ENCODE results near the gene RRM1. TPM values are rescaled to one million over a fixed set of nuclear protein-coding genes. Genes with fewer than 3 reads are reported as not detected.

RRM1 gene
- total and polyA plus RNA-seq, 2 experiments from 2014 or later: 41.0 to 44.6 TPM

DNA sequence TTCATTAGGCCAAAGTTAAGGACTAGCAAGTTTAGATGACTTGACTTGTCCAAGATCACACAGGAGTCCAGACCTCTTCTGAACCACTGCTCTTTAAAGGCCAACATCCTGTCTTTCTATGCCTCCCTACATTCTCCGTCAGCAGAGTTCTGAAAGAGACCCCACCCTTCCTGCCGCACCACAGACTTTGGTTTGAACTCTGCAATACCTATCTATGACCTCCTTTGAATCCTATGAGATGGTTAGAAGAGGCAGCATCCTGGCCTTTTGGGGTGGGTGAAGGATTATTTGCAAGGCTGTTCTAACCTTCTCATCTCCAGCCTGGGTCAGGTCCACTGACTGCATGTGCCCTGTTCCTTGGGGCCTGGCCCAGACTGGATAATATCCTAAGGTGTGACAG lies 4.3 kb upstream of the RRM1 start:
- H3K4me3 ChIP-seq: no peak overlapping the region
- H3K27ac ChIP-seq: no peak overlapping the region
- H3K27me3 ChIP-seq: no peaks in the 10 kb centered on the region
- no peak for DNase-seq (ENCODE audit: low read depth in 1 of 2, low spot score in 1 of 2)
- TF ChIP-seq, protein P1, sequence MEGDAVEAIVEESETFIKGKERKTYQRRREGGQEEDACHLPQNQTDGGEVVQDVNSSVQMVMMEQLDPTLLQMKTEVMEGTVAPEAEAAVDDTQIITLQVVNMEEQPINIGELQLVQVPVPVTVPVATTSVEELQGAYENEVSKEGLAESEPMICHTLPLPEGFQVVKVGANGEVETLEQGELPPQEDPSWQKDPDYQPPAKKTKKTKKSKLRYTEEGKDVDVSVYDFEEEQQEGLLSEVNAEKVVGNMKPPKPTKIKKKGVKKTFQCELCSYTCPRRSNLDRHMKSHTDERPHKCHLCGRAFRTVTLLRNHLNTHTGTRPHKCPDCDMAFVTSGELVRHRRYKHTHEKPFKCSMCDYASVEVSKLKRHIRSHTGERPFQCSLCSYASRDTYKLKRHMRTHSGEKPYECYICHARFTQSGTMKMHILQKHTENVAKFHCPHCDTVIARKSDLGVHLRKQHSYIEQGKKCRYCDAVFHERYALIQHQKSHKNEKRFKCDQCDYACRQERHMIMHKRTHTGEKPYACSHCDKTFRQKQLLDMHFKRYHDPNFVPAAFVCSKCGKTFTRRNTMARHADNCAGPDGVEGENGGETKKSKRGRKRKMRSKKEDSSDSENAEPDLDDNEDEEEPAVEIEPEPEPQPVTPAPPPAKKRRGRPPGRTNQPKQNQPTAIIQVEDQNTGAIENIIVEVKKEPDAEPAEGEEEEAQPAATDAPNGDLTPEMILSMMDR (IDR thresholded peaks at IDR 0.05; ENCODE audit: low read depth, low read length): no peak
- H3K4me1 ChIP-seq (ENCODE audit: low read depth): no peaks in the 10 kb centered on the region
- H3K9me3 ChIP-seq (ENCODE audit: low read depth): no peaks in the 10 kb centered on the region
- H3K36me3 ChIP-seq: no peaks in the 10 kb centered on the region

DNA sequence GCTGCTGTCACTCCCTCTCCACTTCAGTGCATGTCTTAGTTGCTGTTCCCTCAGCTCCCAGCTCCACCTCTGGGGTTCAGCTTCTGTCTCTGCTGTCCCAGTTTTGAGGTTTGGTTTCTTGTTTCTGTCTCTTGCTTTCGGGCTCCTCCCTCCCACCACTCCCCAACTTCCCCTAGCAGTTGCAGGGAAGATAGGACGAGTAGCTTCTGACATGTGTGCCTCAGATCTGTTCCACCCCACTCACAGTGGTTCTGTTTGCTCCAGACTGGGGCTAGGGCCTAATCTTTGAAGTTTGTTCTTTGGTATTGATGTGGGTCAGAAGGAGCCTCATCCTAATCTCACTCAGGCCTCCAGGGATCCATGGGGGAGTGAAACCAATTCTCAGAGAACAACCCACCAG lies 2.6 kb upstream of the RRM1 start:
- Histone ChIP-seq H3K27me3 (no peaks in the 10 kb centered on the region), H3K9me3 (ENCODE audit: low read depth) (no peaks in the 10 kb centered on the region), H3K36me3 (no peaks in the 10 kb centered on the region), H3K4me3 (no peak overlapping the region), H3K27ac (no peak overlapping the region), H3K4me1 (ENCODE audit: low read depth) (no peaks in the 10 kb centered on the region)
- no peak for DNase-seq (ENCODE audit: low read depth in 1 of 2, low spot score in 1 of 2)
- TF ChIP-seq, protein P1 (IDR thresholded peaks at IDR 0.05; ENCODE audit: low read depth, low read length): no peak

DNA sequence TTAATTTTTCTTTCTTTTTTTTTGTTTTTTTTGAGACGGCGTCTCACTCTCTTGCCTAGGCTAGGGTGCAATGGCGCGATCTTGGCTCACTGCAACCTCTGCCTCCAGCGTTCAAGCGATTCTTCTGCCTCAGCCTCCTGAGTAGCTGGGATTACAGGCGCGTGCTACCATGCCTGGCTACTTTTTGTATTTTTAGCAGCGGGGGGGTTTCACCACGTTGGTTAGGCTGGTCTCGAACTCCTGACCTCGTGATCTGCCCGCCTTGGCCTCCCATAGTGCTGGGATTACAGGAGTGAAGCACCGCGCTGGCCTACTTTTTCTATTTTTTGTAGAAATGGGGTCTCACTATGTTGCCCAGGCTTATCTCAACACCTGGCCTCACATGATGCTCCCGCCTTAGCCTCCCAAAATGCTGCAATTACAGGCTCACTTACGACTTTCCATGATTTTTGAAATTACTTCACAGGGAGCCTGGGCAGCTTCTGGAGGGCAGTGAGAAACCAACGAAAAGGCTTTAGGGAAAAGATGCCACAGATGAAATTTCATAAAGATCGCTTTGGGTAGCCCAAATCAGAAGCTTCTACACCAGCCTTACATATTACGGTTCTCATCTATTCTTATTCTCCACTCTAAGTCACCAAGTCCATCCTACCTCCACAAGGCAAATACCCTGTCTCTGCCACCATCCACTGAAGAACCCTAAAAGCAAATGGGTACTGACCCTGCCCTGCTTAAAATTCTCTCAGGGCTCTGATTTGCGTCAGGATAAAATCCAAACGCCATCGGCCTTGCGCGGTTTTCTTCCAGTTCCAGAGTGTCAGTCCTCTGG lies 866 bp upstream of the RRM1 start:
- DNase-seq (ENCODE audit: low read depth in 1 of 2, low spot score in 1 of 2): no peak
- TF ChIP-seq, protein P1 (IDR thresholded peaks at IDR 0.05; ENCODE audit: low read depth, low read length): no peak
- no peaks in the 10 kb centered on the region for H3K4me1 ChIP-seq (ENCODE audit: low read depth)
- no peaks in the 10 kb centered on the region for H3K9me3 ChIP-seq (ENCODE audit: low read depth)
- H3K27me3 ChIP-seq: no peaks in the 10 kb centered on the region
- peak overlapping the region; percentile 88 for H3K27ac ChIP-seq
- peak overlapping the region; percentile 51 for H3K4me3 ChIP-seq
- H3K36me3 ChIP-seq: no peaks in the 10 kb centered on the region

DNA sequence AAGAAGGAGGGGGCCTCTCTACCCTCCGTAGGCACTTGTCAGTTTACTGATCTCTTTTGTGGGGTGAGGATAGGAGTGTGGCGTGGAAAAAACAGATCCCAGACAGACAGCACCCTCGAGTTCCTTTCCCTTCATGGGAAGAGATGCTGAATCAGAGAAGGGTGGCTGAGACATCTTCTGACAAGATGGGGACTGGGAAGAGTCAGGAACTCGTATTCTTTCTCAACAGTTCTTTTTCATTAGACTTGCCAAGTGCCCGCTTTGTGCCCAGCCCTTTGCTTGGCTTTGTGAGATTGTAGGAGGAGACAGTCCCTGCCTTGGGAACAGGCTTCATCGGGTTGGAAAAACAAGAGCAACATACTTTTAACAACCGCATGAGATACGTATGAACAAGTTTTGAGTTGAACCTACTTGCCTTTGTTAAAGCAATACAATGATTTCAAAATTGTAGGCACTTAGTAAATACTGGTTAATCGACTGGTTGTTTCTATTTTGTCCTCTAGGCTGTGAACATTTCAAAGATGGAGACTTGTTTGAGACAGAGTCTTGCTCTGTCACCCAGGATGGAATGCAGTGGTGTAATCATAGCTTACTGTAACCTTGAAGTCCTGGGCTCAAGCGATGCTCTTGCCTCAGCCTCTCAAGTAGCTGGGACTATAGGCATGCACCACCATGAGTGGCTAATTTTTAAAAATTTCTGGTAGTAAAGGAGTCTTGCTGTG lies 1.1 kb downstream of the RRM1 start:
- Histone ChIP-seq H3K27ac (no peak overlapping the region), H3K4me1 (ENCODE audit: low read depth) (no peaks in the 10 kb centered on the region), H3K4me3 (peak overlapping the region; percentile 51), H3K36me3 (no peaks in the 10 kb centered on the region), H3K27me3 (no peaks in the 10 kb centered on the region), H3K9me3 (ENCODE audit: low read depth) (no peaks in the 10 kb centered on the region)
- peak in 1 of 2 donors; percentile 63 for DNase-seq (ENCODE audit: low read depth in 1 of 2, low spot score in 1 of 2)
- TF ChIP-seq, protein P1 (IDR thresholded peaks at IDR 0.05; ENCODE audit: low read depth, low read length): no peak

DNA sequence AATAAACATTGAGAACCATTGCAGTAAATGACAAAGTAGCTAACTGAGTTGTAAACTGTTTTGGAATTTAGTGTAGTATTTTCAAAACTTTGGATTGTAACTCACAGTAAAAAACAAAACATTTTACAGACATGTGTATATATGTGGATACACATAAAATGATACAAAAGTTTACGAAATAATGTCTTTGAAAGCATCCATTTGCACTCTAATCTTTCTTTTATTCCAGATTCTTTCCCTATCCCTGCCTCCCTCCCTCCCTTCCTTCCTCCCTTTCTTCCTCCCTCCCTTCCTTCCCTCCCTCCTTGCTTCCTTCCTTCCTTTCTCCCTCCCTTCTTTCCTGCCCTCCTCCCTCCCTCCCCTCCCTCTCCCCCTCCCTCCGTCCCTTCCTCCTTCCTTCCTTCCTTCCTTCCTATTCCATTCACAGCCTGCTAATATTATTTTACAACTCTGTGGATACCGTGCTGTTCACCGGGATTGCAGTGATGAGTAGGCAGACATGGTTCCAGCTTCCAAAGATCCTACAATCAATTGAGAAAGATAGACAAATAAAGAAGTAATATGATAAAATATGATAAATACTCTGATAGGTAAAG lies 3.5 kb downstream of the RRM1 start:
- no peaks in the 10 kb centered on the region for H3K9me3 ChIP-seq (ENCODE audit: low read depth)
- no peak for DNase-seq (ENCODE audit: low read depth in 1 of 2, low spot score in 1 of 2)
- TF ChIP-seq, protein P1 (IDR thresholded peaks at IDR 0.05; ENCODE audit: low read depth, low read length): no peak

More for the DNA sequence above, 3.5 kb downstream of the RRM1 start:
- Histone ChIP-seq H3K27ac (no peak overlapping the region), H3K4me1 (ENCODE audit: low read depth) (no peaks in the 10 kb centered on the region), H3K27me3 (no peaks in the 10 kb centered on the region), H3K36me3 (no peaks in the 10 kb centered on the region), H3K4me3 (no peak overlapping the region)
